ENCODE results near the gene FARP1.
"Not testable (repeated sequence)": the region's sequence is repeated elsewhere in the genome, so short reads cannot be mapped to it uniquely, and the experiment has no call there.

The FARP1 gene

DNA sequence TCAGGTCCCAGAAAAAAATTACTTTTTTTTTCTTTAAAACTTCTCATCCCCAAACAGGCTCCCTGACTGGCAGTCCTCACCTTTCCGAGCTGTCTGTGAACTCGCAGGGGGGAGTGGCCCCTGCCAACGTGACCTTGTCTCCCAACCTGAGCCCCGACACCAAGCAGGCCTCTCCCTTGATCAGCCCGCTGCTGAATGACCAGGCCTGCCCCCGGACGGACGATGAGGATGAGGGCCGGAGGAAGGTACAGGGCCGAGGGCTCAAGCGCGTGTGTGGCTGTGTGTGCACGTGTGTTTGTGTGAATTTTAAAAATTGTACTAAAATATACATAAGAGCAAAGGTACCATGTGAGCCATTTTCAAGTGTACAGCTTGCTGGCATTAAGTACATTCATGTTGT lies 266.4 kb downstream of the FARP1 start:
- no peak for DNase-seq

DNA sequence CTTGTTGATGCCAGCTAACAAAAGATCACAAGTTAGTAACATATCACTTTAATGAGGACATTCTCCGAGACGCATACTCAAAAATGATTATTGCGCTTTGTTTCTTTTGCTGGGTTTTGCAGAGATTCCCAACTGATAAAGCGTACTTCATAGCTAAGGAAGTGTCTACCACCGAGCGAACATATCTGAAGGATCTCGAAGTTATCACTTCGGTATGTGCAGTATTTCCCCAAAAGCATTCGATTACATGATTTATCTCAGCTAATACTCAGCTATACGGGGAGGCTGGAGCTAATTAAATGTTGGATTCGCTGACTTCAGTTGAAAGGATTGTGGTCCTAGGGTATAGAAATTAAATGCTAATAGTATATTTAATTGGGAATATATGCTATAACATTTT lies 267.7 kb downstream of the FARP1 start:
- DNase-seq: no peak

DNA sequence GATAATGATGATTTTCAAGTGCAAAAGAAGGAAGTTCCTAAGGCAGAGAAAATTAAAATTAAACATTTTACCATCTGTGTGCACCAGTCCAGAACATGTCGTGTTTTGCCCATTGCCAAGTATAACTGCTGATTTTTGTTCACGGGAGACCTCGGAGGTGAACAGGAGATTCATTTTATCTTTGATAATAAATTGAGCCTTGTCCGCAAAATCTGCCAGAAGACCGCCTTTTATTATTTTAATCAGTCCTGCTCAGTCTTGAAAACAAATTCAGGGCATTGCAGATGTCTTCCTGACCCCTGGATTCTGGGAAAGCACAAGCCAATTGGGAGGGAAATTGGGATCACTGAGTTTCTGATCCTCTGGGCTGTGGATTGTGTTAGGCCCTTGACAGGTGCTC lies 268.1 kb downstream of the FARP1 start:
- DNase-seq: no peak

DNA sequence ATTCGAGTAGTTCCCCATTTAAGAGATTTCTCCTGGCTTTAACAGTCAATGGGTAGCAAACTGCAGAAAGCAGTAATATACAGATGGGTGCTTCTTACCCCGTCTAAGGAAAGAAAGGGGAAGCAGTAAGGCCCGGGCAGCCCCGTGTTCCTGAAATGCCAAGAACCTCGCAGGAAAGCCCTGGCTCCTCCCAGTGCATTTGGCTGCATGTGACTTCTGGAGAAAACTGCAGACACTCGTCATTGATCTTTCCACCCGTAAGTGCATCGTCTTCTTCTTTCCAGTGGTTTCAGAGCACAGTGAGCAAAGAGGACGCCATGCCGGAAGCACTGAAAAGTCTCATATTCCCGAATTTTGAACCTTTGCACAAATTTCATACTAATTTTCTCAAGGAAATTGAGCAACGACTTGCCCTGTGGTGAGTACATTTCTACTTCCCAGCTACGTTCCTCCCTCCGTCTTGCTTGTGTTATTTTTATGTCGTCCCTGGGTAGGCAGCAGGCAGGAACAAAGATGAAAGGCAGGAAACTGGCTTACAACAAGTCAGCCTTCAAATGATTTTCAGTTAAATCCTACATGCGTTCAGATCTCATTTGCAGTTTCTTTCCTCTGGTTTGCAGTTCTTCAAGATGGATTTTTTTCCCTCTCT lies 268.8 kb downstream of the FARP1 start:
- DNase-seq: no peak

DNA sequence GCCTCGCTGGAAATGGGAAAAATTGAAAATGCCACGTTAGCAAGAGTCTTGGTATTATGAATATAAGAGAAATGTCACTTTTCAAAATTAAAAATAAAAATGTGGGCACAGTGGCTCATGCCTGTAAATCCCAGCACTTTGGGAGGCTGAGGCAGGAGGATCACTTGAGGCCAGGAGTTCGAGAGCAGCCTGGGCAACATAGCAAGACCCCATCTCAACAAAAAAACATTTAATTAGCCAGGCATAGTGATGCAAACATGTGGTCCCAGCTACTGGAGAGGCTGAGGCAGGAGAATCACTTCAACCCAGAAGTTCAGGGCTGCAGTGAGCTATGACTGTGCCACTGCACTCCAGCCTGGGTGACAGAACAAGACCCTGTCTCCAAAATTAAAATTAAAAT lies 270.4 kb downstream of the FARP1 start:
- DNase-seq: not testable (repeated sequence)

DNA sequence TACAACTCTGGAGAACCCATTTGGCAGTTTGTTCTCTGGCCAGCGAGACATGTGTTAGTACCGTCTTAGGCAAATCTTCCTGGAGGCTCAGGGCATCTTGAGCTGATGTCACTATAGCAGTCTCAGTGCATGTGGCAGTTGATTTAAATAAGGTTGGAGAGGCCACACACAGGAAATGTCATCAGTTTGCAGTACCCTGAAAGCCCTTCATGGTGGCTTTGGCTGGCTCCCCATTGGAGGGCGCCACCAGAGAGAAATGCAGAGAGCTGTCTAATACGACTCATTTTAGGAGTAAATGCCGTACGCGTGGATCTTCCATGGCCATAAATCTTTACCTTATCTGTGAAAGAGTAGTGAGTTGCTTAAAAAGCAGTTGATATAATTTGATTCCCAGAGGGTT lies 270.9 kb downstream of the FARP1 start:
- DNase-seq: no peak

DNA sequence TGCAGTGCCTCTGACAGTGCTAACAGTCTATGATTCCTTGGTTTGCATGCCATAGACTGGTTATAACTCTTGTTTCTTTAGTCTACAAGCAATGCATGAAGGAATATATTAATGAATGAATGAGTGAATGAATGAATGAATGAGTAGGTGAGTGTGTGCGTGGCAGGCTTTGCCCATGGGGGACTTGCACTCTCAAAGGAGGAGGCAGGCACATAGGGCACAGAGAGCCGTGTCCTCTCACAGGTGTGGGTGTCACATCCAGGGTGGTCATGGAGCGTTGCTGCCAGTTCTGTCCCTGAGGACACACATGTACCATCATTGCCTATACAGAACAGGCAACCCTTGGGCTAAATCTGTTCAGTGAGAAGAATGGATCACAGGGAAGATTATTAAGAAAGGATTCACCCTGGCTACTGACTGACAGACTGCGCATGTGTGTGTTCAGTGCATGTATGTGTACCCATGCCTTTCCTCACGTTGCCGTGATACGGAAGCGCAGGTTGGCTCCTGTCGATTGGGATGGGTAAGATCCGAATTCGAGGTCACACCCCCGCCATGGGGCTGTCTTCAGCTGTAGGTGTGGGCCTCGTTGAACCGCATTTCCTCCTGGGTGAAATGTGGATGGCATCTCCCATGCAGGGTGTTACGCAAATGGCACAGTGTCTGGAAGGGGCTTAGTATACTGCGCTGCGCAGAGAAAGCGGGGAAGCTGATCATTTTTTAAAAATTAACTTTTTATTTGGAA lies 272.6 kb downstream of the FARP1 start:
- DNase-seq: no peak

DNA sequence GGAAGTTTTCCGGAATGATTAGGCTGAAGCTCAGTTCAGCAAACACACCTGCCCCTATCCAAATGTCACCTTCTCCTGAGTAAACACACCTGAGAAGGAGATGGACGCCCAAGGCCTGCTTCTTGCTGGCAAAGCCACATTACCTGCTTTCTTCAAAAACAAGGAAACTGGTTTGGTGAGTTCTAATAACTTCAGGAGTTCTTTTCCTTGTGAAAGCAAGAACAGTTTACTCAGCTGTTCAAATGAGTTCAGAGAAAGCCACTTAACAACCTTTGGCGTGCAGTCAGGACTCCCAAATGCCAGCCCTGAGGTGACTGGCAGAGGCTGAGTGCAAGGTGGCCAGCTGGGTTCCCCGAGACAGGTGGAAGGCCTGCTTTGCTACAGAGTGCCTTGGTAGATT lies 273.5 kb downstream of the FARP1 start:
- DNase-seq: peak; percentile 100

DNA sequence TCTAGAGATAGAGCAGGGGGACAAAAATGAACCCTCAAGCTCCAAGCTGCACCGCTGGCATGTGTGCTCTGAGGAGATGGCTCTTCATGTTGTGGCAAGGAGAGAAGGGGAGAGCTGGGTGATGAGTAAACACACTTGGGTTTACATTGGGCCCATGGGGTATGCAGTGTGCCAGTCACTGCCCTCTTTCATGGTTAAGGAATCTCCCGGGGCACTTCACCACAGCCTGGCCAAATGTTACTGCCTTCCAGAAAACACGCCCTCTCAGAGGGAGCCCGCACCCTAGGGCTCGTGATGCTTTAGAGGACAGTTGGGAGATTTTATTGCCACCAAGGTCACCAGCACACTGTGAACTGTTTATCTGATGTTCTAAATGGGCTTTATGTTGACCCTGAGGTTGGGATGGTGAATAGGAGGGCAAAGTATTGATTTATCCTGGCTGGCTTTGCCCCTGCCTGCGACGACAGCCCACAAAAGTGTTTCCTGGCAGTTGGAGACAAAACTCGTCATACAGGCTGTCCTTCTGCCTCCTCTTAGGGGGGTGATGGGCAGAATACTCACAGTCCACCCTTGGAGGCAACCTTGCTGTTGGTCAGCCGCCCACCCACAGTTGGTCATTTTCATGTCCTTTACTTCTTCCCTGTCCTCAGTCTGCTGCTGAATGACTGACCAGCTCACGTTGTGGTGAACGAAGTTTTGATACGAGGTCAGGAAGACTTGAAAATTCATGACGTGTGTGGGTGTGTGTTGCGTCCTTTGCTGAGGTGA lies 277.1 kb downstream of the FARP1 start:
- peak; percentile 68 for DNase-seq

DNA sequence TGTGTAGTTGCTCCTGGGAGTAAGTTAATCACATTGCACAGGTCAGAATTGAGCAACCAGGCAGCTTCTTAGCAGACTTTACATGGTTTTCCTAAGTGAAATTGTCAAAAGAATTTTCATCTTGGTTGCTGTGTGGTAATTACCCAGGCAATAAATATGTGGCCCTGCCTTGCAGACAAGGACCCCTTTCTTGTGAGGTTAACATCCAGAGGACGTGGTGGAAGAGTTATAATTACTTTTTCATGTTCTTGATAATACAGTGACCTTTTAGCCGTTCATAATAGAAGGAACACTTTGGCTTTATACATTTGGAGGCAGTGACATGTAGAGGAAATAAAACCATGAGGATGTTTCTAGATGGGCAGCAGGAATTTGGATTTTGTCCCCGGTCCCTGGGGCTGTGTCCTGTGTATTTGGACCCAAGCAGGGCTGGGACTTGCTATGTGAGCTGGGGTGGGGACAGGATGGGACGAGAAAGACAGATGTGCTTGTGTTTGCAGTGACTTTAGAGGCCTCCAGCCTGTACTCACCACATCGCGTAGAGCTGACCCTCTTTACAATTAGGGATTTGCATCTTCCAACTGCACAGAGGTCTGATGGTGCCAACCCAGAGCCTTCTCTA lies 277.8 kb downstream of the FARP1 start:
- no peak for DNase-seq

DNA sequence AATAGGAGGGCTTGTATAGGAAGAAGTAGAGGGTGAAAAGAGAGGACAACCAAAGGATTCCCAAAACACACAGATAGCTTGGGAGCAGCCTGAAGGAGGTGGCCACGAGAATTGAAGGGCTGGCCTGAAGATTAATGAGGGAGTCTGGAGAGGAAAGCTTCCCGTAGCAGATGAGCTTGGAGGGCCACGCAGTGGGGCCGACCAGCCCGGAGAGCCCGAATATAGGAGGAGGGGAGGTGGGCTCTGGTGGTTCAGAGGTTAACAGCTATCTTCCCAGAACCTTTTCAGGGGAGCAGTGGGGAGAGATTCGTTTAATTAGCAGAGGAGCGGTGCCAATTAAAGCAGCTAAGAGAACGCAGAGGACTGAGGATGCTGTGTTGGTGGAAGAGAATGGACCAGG lies 279.2 kb downstream of the FARP1 start:
- no peak for DNase-seq

DNA sequence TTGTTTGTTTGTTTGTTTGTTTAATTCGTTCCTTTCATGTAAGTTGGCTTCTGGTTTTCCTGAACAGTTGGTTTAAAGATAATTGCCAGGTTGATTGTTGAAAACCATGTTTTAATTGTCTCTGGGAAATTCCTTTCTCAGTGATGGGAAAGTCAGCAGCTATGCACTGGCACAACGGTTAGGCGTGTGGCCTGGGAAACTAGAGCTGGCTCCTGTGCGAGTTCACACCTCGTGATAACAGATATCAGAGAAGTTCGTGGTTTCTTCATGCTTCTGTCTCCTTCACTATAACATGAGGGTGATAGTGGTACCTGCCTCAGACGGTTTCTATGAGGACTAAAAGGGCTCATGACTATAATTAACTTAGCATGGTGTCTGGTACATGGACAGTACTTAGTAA lies 280.5 kb downstream of the FARP1 start:
- DNase-seq: no peak

DNA sequence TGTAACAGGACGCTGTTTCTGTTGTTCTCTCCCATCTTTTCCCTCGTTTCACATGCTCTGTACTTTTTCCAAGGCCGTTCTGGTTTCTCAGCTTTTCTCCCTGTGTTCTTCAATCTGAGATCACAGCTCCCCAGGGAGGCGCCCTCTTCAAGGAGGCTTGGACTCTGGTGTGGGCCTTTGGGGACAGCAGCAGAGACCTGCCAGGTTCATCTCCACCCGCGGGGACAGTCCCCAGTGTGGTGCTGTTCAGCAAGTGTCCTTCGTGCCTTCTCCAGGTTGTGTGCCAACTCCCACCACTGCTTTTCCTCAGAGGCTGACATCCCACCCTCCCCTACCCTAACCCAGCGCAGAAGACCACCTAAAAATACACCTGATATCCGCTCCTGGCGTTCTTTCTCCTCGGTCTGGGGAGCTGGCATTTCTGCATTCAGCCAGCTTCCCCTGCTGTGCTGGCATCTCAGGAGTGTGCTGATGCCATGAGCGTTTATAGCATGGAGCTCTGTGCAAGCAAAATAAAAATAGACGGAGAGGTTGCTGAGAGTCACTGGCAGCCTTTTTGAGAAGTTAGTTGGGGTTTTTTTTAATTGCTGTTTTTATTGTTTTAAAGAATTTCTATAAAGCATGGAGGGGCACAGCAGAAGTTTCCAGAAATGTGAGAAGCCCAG lies 284.6 kb downstream of the FARP1 start:
- no peak for DNase-seq

DNA sequence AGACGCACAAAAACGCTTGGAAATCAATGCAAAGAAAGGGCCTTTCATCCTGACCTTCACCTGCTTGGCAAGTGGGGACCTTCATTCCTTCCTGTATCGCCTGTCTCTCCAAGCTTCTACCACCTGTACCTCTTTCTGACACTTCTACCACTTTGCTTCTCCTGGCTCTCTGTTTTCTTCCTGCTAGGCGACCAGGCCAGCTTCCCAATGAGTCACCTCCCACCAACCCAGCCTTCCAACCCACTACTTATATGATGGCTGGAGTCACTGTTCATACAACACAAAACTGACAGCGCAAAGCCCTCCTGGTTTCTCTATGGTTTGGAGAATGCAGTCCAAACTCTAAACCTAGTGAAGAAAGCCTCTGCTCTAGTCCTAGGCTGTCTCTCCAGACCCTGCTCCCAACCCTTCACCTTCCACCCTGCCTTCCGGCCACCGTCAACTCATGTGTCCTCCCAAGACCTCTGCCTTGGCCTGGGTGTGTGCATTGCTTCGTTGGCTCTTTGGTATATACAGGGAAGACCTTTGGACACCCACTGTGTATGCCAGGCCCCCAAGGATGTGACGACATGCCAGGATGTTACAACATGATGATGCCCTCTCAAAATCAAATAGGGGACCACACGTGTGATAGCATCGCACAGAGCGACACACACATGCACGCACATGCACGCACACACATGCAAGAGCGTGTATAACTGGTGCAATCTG lies 285.5 kb downstream of the FARP1 start:
- no peak for DNase-seq

DNA sequence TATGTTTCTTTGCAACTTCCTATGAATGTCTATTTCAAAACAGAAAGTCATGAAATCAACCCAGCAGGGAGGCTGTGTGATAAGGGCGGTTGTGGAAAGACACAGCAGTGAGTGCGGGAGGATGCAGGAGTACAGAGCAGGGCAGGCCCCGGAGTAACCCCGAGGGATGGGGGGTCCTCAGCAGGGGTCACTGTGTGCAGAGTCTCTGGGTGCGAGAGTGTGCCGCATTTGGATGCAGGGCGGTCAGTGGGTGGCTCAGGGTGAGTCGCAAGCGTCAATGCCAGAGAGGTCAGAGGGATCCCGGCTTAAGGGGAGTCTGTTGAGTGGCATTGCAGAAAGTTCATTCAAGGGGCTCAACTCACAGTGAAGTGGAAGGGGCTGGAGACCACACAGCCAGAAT lies 286.2 kb downstream of the FARP1 start:
- DNase-seq: no peak

DNA sequence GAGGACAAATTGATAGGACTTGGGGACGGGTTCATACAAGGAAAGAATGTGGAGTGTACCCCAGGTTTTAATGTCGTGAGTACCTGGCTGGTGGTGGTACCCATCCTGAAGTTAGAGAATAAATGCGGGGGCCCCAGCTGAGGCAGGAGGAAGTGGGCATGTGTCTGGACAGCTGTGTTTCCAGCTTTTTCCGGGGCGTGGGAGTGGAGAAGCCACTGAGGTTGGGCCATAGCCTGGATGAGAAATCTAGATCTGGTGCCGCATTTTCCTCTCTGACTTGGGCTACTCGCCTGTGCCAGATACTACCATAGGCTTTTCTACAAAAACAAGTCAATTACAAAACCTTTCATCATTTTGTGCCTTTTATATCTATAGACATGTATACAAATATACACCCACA lies 286.6 kb downstream of the FARP1 start:
- no peak for DNase-seq

DNA sequence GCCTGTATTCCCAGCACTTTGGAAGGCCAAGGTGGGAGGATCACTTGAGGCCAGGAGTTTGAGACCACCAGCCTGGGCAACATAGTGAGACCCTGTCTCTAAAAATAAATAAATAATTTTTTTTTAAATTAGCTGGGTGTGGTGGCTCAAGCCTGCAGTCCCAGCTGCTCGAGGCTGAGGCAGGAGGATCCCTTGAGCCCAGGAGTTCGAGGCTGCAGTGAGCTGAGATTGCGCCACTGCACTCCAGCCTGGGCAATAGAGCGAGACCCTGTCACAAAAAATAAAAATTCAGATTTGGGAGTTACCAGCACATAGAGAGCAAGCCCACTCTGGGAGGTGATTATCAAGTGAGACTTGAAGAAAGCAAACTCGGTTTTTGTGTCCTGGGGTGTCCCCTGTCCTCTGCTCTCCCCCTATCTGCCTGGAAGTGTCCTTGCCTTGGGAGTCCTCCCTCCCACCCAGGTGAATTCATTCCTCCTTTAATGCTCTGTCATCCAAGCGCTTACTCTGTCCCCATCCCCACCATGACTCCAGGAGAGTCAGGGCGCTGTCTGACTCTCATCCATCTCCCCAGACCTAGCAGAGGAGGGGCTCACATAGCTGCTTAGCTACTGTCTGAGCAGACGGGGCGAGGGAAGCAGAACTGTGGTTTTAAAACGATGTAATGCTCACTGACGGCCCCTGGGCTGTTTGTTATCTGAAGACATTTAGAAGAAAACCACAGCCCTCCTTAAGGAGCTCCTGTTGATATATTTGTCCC lies 287.3 kb downstream of the FARP1 start:
- peak; percentile 63 for DNase-seq

DNA sequence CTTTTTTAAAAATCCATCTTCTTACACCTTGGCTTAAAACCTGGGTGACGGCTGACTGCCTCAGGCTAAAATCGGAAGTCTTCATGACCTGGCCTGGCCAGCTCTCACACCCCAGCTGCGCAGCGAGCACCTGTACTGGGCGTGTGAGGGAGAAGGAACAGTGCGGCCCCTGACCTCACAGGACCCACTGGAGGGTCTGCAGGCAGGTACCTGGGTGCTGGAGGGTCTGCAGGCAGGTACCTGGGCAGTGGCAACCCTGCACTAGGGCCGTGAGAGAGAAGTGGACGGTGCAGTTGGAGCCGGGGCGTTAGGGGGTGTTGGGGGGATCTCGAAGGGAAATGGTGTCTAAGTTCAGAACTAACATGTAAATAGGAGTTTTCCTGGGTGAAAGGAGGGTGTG lies 289.7 kb downstream of the FARP1 start:
- DNase-seq: no peak

DNA sequence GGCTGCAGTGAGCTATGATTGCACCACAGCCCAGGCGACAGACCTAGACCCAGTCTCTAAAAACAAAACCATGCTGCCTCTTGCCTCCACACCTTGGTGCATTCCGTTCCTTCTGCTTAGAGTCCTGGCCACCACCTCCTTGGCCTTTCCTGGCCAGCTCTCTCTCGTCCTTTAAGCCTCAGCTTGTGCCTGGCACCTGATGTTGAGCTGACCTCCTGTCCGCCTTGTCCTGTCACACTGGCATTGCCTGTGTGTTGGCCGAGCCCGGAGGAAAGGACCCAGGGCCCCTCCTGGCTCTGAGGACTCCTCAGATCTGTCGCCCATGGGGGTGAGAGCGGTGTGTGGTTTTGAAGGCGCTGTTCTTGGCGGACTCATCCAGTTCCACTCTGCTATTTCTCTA lies 290.8 kb downstream of the FARP1 start:
- no peak for DNase-seq

DNA sequence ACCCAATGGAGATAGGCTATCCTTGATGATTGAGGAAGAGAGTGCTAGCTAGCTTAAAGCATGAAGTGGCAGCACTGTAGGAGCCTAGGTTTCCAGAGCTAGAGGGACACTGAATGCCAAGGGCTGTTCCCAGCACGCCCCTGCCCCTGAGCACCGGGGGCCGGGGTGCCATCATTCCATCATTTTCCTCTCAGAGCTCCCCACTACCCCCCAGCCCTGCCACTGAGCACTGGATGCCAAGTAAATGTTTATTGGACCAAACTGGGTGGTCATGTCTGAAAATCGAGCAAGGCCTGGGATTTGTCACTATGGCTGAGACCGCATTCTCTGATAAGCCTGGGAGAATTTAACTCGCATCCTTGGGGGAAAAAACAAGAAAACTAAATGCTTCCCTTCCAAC lies 291.2 kb downstream of the FARP1 start:
- no peak for DNase-seq

DNA sequence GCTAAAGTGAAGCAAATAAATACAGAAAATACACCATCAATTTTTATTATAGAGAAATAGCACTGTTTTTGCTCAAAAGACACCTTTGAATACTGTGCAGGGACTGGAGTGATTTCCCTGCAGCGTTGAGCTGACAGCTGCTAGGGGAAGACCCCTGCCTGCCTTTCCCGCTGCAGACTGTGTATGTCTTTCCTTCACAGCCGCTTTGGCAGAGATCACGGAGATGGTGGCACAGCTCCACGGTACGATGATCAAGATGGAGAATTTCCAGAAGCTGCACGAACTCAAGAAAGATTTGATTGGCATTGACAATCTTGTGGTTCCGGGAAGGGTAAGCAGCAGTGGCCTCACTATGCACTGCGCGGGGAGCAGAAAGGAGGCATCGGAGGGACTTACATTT lies 292.5 kb downstream of the FARP1 start:
- DNase-seq: no peak

Data from DMS79 (cell line).